A549 (cell line): ENCODE results near the gene FSTL4. TPM values are rescaled to one million over a fixed set of nuclear protein-coding genes. Genes with fewer than 3 reads are reported as not detected.
A peak's percentile ranks its signal among the peaks of the same experiment; 100 is the strongest.

Source experiments
- ATAC-seq, 2 experiments: fragments of 200-7000 bp in 1 of 2; fragments of >200 bp in 1 of 2; cut with Nextera tagmentation in 1 of 2; cut with Tn5 transposase in 1 of 2; 3 replicates each; pipeline versions ENCODE4 v1.8.0 to v1.9.1; 2018 to 2020; ENCODE audit warnings: mild to moderate bottlenecking in 1 of 2, moderate library complexity in 1 of 2
- CTCF ChIA-PET: fragments of 300-600 bp; sonication (Branson Sonifier 250); formaldehyde crosslinking; extraction: SDS; loops from one replicate; lab custom pipeline; 2021; ENCODE audit warnings: antibody characterized with exemption, inconsistent platforms; lab: Yijun Ruan, JAX
- POLR2A ChIA-PET: fragments of 350-600 bp; formaldehyde crosslinking; extraction: SDS; loops from one replicate; lab custom pipeline; 2021; ENCODE audit warnings: antibody characterized with exemption, inconsistent platforms; lab: Yijun Ruan, JAX
- DNase-seq, 2 experiments: peaks; one replicate each; pipeline versions ENCODE4 v3.0.0 to v3.0.0-alpha.2; 2011 to 2016; ENCODE audit warnings: low read depth in 1 of 2, low spot score in 1 of 2
- FAIRE-seq: peaks from 2 replicates; lab custom pipeline; 2011; peaks lifted over from hg19 to GRCh38; lab: Jason Lieb, UNC
- H3K27ac ChIP-seq, 2 experiments: fragments of >200 bp; sonication (Bioruptor Twin); formaldehyde crosslinking; 3 replicates each; pipeline ENCODE4 v1.5.1; 2016 to 2017
- H3K4me1 ChIP-seq: fragments of >200 bp; sonication (Bioruptor Twin); formaldehyde crosslinking; 3 replicates; pipeline ENCODE4 v1.6.1; 2016
- H3K4me2 ChIP-seq: fragments of >200 bp; sonication (Bioruptor Twin); formaldehyde crosslinking; 3 replicates; pipeline ENCODE4 v1.6.1; 2016
- H3K4me3 ChIP-seq: fragments of >200 bp; sonication (Bioruptor Twin); formaldehyde crosslinking; 3 replicates; pipeline ENCODE4 v1.5.1; 2016
- H3K9me3 ChIP-seq: fragments of >200 bp; sonication (Bioruptor Twin); formaldehyde crosslinking; 3 replicates; pipeline ENCODE4 v1.6.1; 2016
- ATOH8 ChIP-seq: fragments of 250-450 bp; sonication (Bioruptor Pico); IDR thresholded peaks from 2 replicates; pipeline ENCODE4 v1.5.0; 2020; ENCODE audit warnings: low read depth, mild to moderate bottlenecking, moderate library complexity
- BHLHE40 ChIP-seq: IDR thresholded peaks from 2 replicates; pipeline ENCODE4 v1.6.1; 2012; ENCODE audit warnings: low read depth, low read length, inconsistent platforms
- CBX2 ChIP-seq: fragments of 200-600 bp; sonication (generic); IDR thresholded peaks from 2 replicates; pipeline ENCODE4 v1.6.1; 2016; ENCODE audit warnings: low read depth, mild to moderate bottlenecking, borderline replicate concordance
- CEBPB ChIP-seq, 2 experiments: fragments of >200 bp in 1 of 2; sonication (Bioruptor Twin) in 1 of 2; formaldehyde crosslinking in 1 of 2; IDR thresholded peaks; 2 replicates each; pipeline ENCODE4 v1.6.1; 2012 to 2016
- CTCF ChIP-seq: fragments of >200 bp; sonication (Bioruptor Twin); formaldehyde crosslinking; IDR thresholded peaks from 3 replicates; pipeline ENCODE4 v1.5.1; 2016
- EP300 ChIP-seq, 2 experiments: fragments of >200 bp; sonication (Bioruptor Twin); formaldehyde crosslinking; IDR thresholded peaks; 2 replicates in 1 of 2; 3 replicates in 1 of 2; pipeline ENCODE4 v1.6.1; 2016 to 2017
- FOSB ChIP-seq: fragments of 250-450 bp; sonication (Bioruptor Pico); IDR thresholded peaks from 2 replicates; pipeline ENCODE4 v1.5.0; 2020; ENCODE audit warnings: mild to moderate bottlenecking, moderate library complexity
- GATA3 ChIP-seq: IDR thresholded peaks from 2 replicates; pipeline ENCODE4 v1.6.1; 2012; ENCODE audit warnings: borderline replicate concordance
- HDAC2 ChIP-seq: fragments of 200-600 bp; sonication (generic); IDR thresholded peaks from 2 replicates; pipeline ENCODE4 v1.6.1; 2016
- HES2 ChIP-seq: fragments of >200 bp; sonication (Bioruptor Twin); formaldehyde crosslinking; IDR thresholded peaks from 2 replicates; pipeline ENCODE4 v1.6.1; 2016
- HMGXB4 ChIP-seq: fragments of 250-450 bp; sonication (Bioruptor Pico); IDR thresholded peaks from 2 replicates; pipeline ENCODE4 v1.5.0; 2021; ENCODE audit warnings: mild to moderate bottlenecking, moderate library complexity, borderline replicate concordance
- HOXB13 ChIP-seq: fragments of 250-450 bp; sonication (Bioruptor Pico); IDR thresholded peaks from 2 replicates; pipeline ENCODE4 v1.5.0; 2020; ENCODE audit warnings: low read depth, mild to moderate bottlenecking, moderate library complexity
- KDM1A ChIP-seq: fragments of 200-600 bp; sonication (generic); IDR thresholded peaks from 2 replicates; pipeline ENCODE4 v1.6.1; 2016; ENCODE audit warnings: low read depth, mild to moderate bottlenecking
- KDM5A ChIP-seq: fragments of 200-600 bp; sonication (generic); IDR thresholded peaks from 2 replicates; pipeline ENCODE4 v1.6.1; 2016; ENCODE audit warnings: antibody characterized with exemption, mild to moderate bottlenecking
- MAFK ChIP-seq: fragments of 450-650 bp; IDR thresholded peaks from 2 replicates; pipeline ENCODE4 v1.6.1; 2014; ENCODE audit not compliant: partially characterized antibody
- NR3C1 ChIP-seq: fragments of >200 bp; sonication (Bioruptor Twin); formaldehyde crosslinking; IDR thresholded peaks from 3 replicates; pipeline ENCODE4 v1.6.1; 2017
- PBX3 ChIP-seq: IDR thresholded peaks from 2 replicates; pipeline ENCODE4 v1.6.1; 2012
- PHF8 ChIP-seq: fragments of 200-600 bp; sonication (generic); IDR thresholded peaks from 2 replicates; pipeline ENCODE4 v1.6.1; 2016; ENCODE audit warnings: low read depth, mild to moderate bottlenecking, antibody characterized with exemption, moderate library complexity, borderline replicate concordance
- POLR2A ChIP-seq: IDR thresholded peaks from 2 replicates; pipeline ENCODE4 v1.6.1; 2012; ENCODE audit warnings: mild to moderate bottlenecking, low read length
- RAD21 ChIP-seq, 2 experiments: fragments of >200 bp in 1 of 2; sonication (Bioruptor Twin) in 1 of 2; formaldehyde crosslinking in 1 of 2; IDR thresholded peaks in 1 of 2; conservative IDR thresholded peaks in 1 of 2; 2 replicates in 1 of 2; 3 replicates in 1 of 2; pipeline ENCODE4 v1.6.1; 2012 to 2018; ENCODE audit warnings: inconsistent platforms in 1 of 2
- REST ChIP-seq: fragments of 200-600 bp; sonication (generic); IDR thresholded peaks from 2 replicates; pipeline ENCODE4 v1.6.1; 2016; ENCODE audit warnings: antibody characterized with exemption, mild to moderate bottlenecking, moderate library complexity
- RNF2 ChIP-seq: fragments of 200-600 bp; sonication (generic); IDR thresholded peaks from 2 replicates; pipeline ENCODE4 v1.6.1; 2016; ENCODE audit warnings: low read depth, mild to moderate bottlenecking, antibody characterized with exemption, moderate library complexity, borderline replicate concordance
- ZC3H11A ChIP-seq: fragments of 450-650 bp; IDR thresholded peaks from 2 replicates; pipeline ENCODE4 v1.6.1; 2014; ENCODE audit warnings: antibody characterized with exemption, mild to moderate bottlenecking
- WGBS: methylation state at CpG from one replicate; pipeline ENCODE4 v1.1.6; 2017; ENCODE audit errors: missing lambda C conversion rate; 5-methylcytosine and 5-hydroxymethylcytosine counted together
- polyA plus RNA-seq, 4 experiments: library from polyadenylated mRNA; depleted of rRNA in 3 of 4; stranded (reverse); fragments of >200 nt; fragmentation: RNase III in 1 of 4; extraction: RNeasy Plus Mini Kit Qiagen cat#74134 plus additional on column Dnase treatment in 1 of 4; gene quantifications; 2 replicates in 3 of 4; 3 replicates in 1 of 4; pipeline ENCODE4 v1.2.3, GENCODE V29; 2011 to 2017

The FSTL4 gene
- polyA plus RNA-seq, 2 of the 4 experiments (the other 2 are of a cell fraction) = 1.6 to 1.8 TPM

- TF ChIP-seq REST (no peak), HDAC2 (no peak), ZC3H11A (no peak), KDM5A (no peak), PHF8 (no peak)
- TF ChIP-seq, all 56 proteins: peak for 0
These were observed 31.0 kb downstream of the FSTL4 start (continued) for GRCh38 chr5:133581348-133581747.

- H3K27ac ChIP-seq = no peak overlapping the region
- H3K4me3 ChIP-seq = no peak overlapping the region
- DNase-seq = no peak
- POLR2A ChIA-PET = no interaction called here
- H3K4me2 ChIP-seq = no peak overlapping the region
- TF ChIP-seq HES2 = no peak
- TF ChIP-seq FOSB (CRISPR knock-in tag) = no peak
- TF ChIP-seq CBX2 = no peak
- TF ChIP-seq HMGXB4 (CRISPR knock-in tag) = no peak
- no peak for TF ChIP-seq KDM5A
- no peak for TF ChIP-seq CEBPB (IDR thresholded peaks at IDR 0.05)
- no peak for TF ChIP-seq KDM1A
- no peak for TF ChIP-seq HOXB13 (CRISPR knock-in tag)
- no peak for TF ChIP-seq ZC3H11A
- no peak for TF ChIP-seq RAD21 (conservative IDR thresholded peaks at IDR 0.05 in 1 of 2, IDR thresholded peaks at IDR 0.05 in 1 of 2)
- TF ChIP-seq GATA3 = no peak
- no peak for TF ChIP-seq ATOH8
- no peak for TF ChIP-seq RNF2
- TF ChIP-seq NR3C1 = no peak
- no peak for TF ChIP-seq EP300 (IDR thresholded peaks at IDR 0.05)
- TF ChIP-seq CTCF = no peak
- TF ChIP-seq MAFK = no peak
- no peak for TF ChIP-seq POLR2A
- TF ChIP-seq BHLHE40 = no peak
- TF ChIP-seq PBX3 = no peak
- TF ChIP-seq, all 56 proteins: peak for 0
- H3K4me1 ChIP-seq = no peaks in the 10 kb centered on the region
- WGBS = 52% methylated on average over 7 of the region's 7 CpGs
- FAIRE-seq (no peak), ATAC-seq (peak; percentile 41 to 44; a peak in 2 of 6 replicates)
- no peaks in the 10 kb centered on the region for H3K9me3 ChIP-seq
- CTCF ChIA-PET = interaction anchor here (1.0 to 2.1 kb wide), 2 partner anchors 25 to 27 kb away, joined by 4 to 5 read pairs; no protein-coding TSS in a partner anchor
These were observed 31.7 kb downstream of the FSTL4 start for GRCh38 chr5:133580618-133581017.
